Osteocyte (in vitro differentiated cells): ENCODE results near the gene FAM13B. TPM values are rescaled to one million over a fixed set of nuclear protein-coding genes. Genes with fewer than 3 reads are reported as not detected.
A peak's percentile ranks its signal among the peaks of the same experiment; 100 is the strongest.
"Not testable (repeated sequence)": the region's sequence is repeated elsewhere in the genome, so short reads cannot be mapped to it uniquely, and the experiment has no call there.

ENCODE experiments used
- DNase-seq: peaks from one replicate; pipeline ENCODE4 v3.0.0; 2021; ENCODE audit warnings: mixed read lengths; ENCODE audit not compliant: unreplicated experiment; ENCODE audit errors: extremely low spot score
- H3K27ac Mint-ChIP-seq: one replicate; pipeline ENCODE4 v1.8.0; 2021; ENCODE audit warnings: mild to moderate bottlenecking, mixed read lengths; ENCODE audit not compliant: unreplicated experiment
- H3K27me3 Mint-ChIP-seq: one replicate; pipeline ENCODE4 v1.8.0; 2021; ENCODE audit warnings: mixed read lengths; ENCODE audit not compliant: unreplicated experiment
- H3K36me3 Mint-ChIP-seq: one replicate; pipeline ENCODE4 v1.8.0; 2021; ENCODE audit warnings: mixed read lengths; ENCODE audit not compliant: unreplicated experiment
- H3K4me1 Mint-ChIP-seq: one replicate; pipeline ENCODE4 v1.8.0; 2021; ENCODE audit warnings: mixed read lengths; ENCODE audit not compliant: unreplicated experiment
- H3K4me3 Mint-ChIP-seq: one replicate; pipeline ENCODE4 v1.8.0; 2021; ENCODE audit warnings: mild to moderate bottlenecking, moderate library complexity, mixed read lengths; ENCODE audit not compliant: unreplicated experiment
- H3K9me3 Mint-ChIP-seq: one replicate; pipeline ENCODE4 v1.8.0; 2021; ENCODE audit warnings: mixed read lengths; ENCODE audit not compliant: unreplicated experiment
- CTCF ChIP-seq: fragments of 200-600 bp; sonication (generic); IDR thresholded peaks from 2 replicates; pipeline ENCODE4 v1.5.0; 2021; ENCODE audit warnings: antibody characterized with exemption, mild to moderate bottlenecking, moderate library complexity
- long read RNA-seq: library from polyadenylated mRNA; unstranded; transcript quantifications from one replicate; pipeline ENCODE4 v2.0.0, GENCODE V29; 2021
- total RNA-seq: library from RNA; stranded (reverse); gene quantifications from 2 replicates; pipeline ENCODE4 v1.2.1, GENCODE V29; 2021

Gene FAM13B
- total RNA-seq = 42.7 and 44.4 TPM in 2 replicates
- long read RNA-seq, full-length matches to known transcripts = 10 of 203 reads
- long read RNA-seq, partial matches to known transcripts = 152 of 203 reads
- long read RNA-seq, other reads (novel, unspliced or antisense) = 41 of 203 reads

- H3K27ac Mint-ChIP-seq = peak within 1 kb of the TSS; percentile 94
- H3K27me3 Mint-ChIP-seq = no peaks in the 10 kb centered on the region
- peaks cover 1% of the 10 kb centered on the region for H3K36me3 Mint-ChIP-seq
- peaks cover 48% of the 10 kb centered on the region for H3K4me1 Mint-ChIP-seq
- peak; percentile 92 for DNase-seq
- H3K4me3 Mint-ChIP-seq = peak within 1 kb of the TSS; percentile 96
- TF ChIP-seq CTCF = no peak
- no peaks in the 10 kb centered on the region for H3K9me3 Mint-ChIP-seq
Observed at GRCh38 chr5:138032572-138033385, at the start of gene FAM13B. TSS of gene FAM13B (minus strand) at chr5:138033079. CDS start at chr5:138019111, 13,968 bp downstream.

- Mint-ChIP-seq H3K27me3 (no peaks in the 10 kb centered on the region), H3K9me3 (no peaks in the 10 kb centered on the region), H3K4me1 (peaks cover 1% of the 10 kb centered on the region), H3K4me3 (no peak overlapping the region), H3K27ac (no peak overlapping the region), H3K36me3 (no peaks in the 10 kb centered on the region)
- no peak for TF ChIP-seq CTCF
- no peak for DNase-seq
Observed at GRCh38 chr5:138082033-138082432, 49.2 kb upstream of the FAM13B start.

- no peaks in the 10 kb centered on the region for H3K9me3 Mint-ChIP-seq
- no peak overlapping the region for H3K27ac Mint-ChIP-seq
- no peak for DNase-seq
- no peak for TF ChIP-seq CTCF
- H3K4me3 Mint-ChIP-seq = no peak overlapping the region
- H3K36me3 Mint-ChIP-seq = no peaks in the 10 kb centered on the region
- H3K27me3 Mint-ChIP-seq = peaks cover 6% of the 10 kb centered on the region
- peaks cover 1% of the 10 kb centered on the region for H3K4me1 Mint-ChIP-seq
Observed at GRCh38 chr5:138078006-138078643, 45.2 kb upstream of the FAM13B start.

- H3K9me3 Mint-ChIP-seq = no peaks in the 10 kb centered on the region
- DNase-seq = no peak
- TF ChIP-seq CTCF = peak; percentile 89
- H3K4me3 Mint-ChIP-seq = no peak overlapping the region
- H3K4me1 Mint-ChIP-seq = peaks cover 1% of the 10 kb centered on the region
- H3K27ac Mint-ChIP-seq = no peak overlapping the region
- H3K27me3 Mint-ChIP-seq = peaks cover 6% of the 10 kb centered on the region
- no peaks in the 10 kb centered on the region for H3K36me3 Mint-ChIP-seq
Observed at GRCh38 chr5:138077064-138077696, 44.3 kb upstream of the FAM13B start.

GRCh38 chr5:138070026-138070425, 37.1 kb upstream of the FAM13B start:
- H3K9me3 Mint-ChIP-seq, H3K27ac Mint-ChIP-seq, H3K4me3 Mint-ChIP-seq, DNase-seq, H3K4me1 Mint-ChIP-seq, H3K27me3 Mint-ChIP-seq, H3K36me3 Mint-ChIP-seq: not testable (repeated sequence)
